Activated CD4-positive, CD25-positive, alpha-beta regulatory T cell treated with anti-CD3 and anti-CD28 coated beads, Interleukin-2, amount 50 U/mL, for 16 hours (primary cell): Measurements from ENCODE around the gene IL17C.

Experiments
- DNase-seq: peaks from one replicate; pipeline ENCODE4 v3.0.0-alpha.2; 2020; ENCODE audit warnings: low read depth, low spot score

Gene IL17C

DNA sequence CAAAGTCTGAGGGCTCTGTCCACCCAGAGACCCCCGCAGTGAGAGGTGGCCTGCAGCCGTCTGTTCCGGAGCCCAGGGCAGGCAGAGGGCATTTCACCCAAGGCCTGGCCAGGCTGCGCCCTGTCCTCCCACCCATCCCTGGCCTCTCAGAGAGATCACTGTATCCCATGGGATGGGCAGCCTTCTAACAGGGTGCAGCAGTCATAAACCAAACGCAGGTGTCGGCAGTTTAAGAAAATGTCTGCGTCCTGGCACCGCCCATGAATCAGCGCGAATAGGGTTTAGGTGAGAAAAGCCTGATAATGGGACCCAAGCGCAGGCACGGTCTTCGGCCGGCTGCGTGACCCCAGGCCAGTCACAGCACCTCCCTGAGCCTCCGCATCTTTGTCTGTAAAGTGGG is 7.1 kb downstream of the IL17C start:
- no peak for DNase-seq

DNA sequence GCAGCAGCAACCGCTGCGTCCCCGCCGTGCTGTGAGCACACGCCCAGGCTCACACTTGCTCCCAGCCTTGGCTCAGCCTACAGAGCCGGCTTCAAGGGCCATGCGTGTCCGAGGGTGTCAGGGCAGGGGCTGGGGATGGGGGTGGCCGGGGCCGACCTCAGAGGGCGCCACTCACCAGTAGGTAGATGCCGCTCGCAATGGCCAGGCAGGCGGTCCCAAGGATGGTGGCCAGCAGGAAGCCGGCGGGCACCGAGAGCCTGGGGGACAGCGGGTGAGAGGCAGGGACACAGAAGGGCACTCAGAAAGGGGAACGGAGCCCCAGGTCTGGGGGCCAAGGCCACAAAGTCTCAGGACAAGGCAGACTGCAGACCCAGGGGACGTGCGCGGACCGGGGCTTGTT is 7.6 kb downstream of the IL17C start:
- DNase-seq, result no peak

DNA sequence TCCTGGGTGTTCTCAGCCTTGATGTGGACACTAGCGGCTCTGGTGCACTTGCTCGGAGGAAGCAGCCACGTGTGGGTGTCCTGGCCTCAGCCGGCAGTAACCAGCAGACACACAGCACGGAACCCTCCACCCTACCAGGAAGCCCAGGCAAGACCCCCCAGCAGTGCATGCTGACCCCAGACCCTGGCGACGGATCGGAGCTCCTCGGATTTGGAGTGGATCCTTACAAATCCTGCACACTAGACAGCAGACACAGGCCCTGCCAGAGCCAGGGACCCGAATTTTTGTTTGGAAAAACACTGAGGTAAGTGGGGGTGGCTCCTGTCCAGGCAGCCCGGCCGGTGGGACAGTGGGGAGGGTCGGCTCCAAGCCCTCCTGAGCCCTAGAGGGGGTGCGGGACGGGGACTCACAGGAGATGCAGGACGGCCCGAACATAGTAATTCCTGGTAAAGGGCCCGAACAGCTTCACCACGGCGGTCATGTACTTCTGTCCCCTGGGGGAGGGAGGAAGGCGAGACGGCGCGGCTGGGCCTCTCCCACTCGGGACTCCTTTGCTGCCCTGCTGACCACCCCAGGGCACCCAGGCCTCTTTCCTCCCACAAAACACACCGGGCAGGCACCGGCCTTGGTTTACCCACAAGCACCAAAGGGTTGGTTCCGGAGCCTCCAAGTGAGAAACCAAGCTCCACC is 8.1 kb downstream of the IL17C start:
- DNase-seq, result no peak

DNA sequence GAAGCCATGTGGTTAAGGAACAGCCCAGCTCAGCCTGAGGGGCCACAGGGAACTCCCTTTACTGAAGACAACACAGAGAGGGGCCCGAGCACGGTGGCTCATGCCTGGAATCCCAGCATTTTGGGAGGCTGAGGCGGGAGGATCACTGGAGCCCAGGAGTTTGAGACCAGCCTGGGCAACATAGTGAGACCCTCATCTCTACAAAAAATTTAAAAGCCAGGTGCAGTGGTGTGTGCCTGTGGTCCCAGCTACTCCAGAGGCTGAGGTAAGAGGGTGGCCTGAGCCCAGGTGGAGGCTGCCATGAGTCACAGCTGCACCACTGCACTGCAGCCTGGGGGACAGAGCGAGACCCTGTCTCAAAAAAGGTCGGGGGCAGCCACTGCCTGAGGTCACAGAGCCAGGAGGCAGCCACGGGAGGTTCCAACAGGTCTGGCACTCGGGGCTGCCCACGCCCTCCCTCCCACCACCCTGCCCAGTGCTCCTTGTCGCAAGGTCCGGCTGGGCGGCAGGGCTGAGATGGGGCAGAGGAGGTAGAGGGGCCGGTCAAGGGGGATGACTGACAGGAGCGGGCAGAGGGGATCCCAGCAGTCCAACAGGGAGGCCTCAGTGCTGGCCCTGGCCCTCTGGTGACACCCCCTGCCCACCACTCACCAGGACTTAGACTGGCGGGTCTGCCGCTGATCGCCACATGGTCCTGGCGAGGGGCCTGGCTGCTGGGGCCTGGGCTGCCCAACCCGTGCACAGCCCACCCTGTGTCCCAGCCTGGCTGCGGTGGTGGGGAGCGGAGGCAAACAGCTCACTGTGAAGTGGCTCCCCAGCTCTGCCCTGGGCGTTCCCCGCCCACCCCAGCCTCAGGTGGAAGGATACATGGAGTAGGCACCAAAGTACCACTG is 9.1 kb downstream of the IL17C start:
- no peak for DNase-seq

DNA sequence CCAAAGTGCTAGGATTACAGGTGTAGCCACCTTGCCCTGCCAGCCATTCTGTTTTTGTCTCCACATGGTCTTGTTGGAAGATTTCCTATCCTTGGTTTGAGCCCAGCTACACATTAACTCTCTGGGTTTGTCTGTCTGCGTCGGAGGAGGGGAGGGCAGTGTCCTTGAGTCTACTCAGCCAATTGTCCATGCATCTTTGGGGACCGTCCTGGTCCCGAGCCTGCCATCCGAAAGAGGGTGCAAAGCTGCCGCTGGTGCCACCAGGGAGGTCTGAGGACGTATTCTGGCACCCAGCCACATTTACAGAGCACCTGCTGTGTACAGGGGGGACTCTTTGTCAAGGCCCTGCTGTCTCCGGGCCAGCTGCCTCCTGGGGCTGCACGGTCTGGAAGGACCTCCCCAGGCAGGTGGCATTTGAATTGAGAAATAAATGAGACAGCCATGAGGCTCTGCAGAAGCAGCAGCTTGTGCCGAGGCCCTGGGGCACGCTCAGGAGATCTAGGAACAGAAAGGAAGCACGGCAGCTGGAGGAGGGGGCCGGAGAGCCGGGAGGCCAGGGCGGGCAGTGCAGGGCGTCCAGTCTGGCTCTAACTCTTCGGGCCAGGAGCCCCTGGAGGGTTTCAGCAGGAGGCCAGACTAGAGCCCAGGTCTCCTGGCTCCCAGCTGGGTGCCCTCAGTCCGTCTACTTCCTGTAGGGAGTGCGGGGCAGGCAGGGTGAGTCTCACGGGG is 11.0 kb downstream of the IL17C start:
- no peak for DNase-seq

DNA sequence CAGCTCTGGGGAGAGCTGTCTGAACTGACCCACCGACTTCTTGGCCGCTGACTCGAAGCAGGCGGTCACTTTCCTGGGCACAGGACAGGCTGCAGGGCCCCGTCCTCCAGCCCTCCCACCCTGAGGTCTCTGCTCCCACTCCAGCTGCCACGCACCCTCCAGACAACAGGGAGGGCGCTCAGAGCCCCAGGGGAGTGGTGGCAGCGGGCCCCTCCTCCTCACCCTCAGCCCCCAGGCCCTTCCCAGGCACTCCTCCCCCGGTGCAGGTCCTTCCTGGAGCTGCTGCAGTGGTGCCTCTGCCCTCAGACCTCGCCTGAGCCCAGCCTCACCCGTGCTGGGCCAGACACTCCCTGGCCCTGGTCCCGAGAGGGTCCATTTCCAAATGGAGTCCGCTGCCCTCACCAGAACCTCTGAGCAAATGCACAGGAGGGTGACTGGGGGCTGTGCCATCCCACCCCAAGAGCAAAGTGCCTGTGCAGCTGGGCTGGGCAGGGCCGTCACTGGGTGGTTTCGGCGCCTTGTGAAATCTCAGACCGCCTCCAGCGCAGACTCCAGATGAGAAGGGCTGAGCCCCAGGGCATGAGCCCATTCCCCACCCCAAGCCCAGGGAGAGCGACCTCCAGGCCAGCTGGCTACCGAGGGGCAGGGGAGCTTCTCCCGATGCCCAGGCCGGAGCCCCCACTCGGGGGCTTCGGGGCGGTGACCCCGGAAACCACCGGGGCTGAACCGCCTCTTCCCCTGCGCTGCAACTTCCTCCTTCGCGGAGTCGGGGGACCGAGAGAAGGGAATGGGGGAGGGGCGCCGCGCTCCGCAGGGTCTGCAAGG is 11.8 kb downstream of the IL17C start:
- DNase-seq, result no peak

DNA sequence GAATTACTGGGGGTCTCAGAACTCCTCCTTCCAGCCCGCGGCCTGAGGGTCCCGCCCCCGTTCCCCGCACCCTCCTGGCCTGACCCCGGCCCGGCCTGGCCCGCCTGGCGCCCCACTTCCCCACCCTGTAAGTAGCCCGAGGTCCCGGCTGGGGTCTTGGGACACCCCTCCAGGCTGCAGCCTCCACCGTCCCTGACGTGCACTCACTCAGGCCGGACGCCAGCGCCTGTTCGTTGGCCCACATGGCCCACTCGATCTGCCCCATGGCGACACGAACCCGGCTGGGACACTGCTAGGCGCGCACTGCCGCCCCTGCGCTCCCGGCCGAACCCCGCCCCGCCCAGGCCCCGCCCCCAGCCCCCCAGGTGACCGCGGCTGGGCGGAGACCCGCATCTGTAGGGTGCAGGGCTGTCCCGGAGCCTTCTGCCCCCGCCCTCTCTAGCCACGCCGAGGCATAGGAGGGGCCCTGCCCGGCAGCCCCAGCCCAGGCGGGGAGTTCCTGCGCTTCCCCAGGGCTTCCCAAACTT is 12.4 kb downstream of the IL17C start, which contains the start of gene CYBA:
TSS of gene CYBA (minus strand) at position 305 of the 527 bp plus-strand sequence. CDS start at position 265, 40 bp downstream.
- peak; percentile 48 for DNase-seq

DNA sequence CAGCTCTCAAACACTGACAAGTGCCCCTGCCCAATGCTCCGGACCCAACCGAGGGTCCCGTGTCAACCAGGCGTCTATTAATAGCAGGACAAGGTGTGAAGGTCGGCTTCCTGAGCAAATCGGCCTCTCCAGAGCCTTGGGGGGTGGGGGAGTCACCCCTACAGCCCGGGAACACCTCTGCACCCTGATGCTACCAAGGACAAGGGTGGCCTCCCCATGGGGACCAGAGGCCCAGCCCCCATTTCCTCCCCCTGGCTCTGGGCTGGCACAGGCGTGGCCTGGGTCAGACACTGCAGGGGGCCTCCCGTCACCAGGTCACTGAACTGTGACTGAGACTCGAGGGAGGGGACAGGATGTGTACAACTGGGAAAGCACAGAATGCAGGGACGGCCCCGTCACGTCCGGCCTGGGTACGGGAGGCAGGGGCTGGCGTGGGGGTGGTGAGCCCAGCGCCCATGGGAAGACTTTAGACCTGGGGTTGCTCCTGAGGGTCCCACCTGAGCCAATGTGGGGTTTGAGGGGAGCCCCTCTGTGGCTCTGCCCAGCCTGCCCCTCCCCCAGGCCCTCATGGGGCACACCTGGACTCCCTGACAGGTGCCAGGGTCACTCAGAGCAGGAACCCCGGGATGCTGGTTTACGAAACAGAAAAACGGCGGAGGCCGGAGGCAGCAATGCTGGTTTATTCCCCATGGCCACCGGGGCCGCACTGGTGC is 13.1 kb downstream of the IL17C start:
- DNase-seq, result peak; percentile 47

DNA sequence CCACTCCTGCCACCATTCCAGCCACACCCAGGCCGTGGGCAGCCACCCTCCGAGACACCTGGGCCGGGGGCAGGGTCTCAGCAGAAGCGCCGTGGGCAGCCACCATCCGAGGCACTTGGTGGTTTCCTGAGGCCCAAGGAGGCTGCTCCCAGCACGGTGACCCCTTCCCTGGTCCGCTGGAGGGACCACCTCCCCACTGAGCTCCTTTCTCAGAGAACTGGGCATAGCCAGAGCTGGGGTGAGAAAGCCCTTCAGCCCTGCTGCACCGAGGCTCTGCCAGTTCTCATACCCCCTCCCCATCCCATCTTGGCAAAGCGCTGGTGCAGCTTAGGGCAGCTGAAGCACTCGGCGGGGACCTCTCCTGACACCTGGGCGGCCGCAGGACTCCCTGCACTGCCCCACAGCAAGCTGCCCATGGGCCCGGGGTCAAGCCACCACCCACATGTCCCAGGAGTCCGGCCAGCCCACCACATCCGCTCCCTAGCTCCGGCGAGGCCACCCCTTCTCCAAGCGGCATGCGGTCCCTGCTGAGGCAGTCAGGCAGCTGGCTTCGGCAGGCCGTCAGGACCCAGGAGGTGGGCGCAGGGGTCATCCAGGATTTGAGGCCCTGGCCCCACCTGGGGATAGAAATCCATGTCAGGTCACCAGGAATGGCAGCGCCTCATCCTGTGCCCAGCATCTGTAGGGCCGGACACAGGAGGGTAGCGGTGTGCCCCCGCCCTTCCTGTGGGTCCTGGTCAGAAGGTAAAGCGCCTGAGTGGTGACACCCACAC is 13.8 kb downstream of the IL17C start:
- DNase-seq, result no peak

DNA sequence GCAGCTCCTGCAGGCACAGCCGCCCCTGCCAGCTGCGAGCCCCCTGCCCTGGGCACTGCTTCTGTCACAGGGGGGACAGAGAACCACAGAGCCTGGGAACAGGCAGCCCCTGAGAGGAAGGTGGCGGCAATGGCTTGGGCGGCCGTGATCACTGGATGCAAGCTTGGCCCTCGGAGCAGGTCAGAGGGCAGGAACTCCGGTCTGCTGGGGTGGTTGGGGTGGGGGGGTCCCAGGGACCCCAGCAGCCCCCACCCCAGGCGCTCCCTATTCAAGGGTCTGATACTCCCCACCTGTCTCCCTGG is 14.3 kb downstream of the IL17C start:
- DNase-seq, result no peak

DNA sequence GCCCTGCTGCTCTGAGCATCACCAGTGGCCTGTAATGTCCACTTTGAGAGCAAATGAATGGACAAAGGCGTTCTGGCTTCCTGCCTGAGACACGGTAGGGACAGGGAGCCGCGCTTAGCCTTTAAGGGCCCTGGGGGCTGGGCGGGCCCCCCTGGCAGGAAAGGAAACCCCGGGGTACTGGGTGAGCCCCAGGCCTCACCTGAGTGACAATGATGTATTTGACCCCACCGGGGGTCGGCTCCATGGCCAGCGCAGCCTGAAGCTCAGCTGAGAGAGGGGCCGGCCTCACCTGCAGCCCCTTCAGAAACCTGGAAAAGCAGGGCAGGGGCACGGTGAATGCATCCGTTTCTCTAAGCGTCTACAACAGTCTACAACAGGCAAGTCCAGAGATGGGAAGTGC is 14.7 kb downstream of the IL17C start:
- no peak for DNase-seq

DNA sequence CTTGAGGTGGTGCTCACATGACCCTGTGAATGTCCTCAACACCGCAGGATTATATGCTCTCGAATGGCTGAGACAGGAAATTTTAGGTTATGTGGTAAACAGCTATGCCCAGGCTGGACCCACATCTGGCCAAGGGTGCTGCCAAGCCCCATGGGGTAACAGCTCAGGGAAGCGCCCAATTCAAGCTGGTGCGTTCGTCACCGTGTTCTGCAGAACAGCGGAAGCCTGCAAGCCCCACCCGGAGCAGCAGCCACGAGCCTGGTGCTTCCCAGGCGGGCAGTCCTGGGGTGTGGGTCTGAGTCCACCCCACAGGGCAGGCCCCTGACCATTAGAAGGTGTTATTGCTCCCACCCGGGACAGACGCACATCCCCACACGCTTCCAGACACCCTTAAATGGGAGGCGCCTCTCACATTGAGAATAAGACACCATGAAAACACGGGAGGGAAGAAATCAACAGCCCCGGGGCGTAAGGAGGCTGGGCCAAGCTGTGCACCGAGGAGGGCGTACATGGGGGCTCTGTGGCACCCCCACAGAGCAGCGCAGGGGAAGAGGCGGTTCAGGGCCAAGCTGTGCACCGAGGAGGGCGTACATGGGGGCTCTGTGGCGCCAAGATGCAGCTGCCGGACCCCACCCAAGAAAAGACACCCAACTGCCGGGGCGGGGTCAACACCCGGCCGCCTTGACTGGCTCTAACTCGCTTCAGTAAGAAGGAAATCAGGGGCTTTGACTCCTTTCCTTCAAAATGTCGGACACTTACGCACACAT is 15.4 kb downstream of the IL17C start:
- DNase-seq, result no peak

DNA sequence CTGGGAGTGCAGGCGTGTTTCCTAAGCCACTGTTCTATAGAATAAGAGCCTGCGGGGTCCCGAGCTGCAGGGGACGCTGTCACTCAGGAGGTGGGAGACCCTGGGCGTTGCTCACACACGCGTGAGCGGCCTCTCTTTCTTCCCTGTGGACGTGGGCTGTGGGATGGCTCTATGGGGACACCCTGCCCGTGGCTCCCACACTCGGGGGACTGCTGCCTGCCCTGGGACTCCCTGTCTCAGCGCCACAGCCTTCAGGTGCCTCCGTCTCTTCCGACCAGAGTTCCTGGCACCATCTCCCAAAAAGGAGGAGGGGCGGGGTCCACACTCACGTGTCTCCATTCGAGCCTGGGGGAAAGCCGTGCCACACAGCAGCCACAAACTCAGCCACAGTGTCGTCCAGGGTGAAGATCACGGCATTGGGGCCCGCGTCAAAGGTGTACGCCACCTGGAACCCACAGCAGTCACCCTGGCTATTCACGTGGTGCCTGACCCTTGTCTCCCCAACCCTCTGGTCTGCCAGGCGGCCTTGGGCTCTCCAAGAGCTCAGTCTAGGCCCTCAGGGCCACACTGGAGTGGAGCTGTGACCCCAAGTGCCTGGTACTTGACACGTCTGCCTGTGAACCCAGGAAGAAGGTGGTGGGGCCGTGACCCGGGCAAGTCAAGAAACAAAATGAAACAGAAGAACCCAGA is 16.1 kb downstream of the IL17C start:
- no peak for DNase-seq

DNA sequence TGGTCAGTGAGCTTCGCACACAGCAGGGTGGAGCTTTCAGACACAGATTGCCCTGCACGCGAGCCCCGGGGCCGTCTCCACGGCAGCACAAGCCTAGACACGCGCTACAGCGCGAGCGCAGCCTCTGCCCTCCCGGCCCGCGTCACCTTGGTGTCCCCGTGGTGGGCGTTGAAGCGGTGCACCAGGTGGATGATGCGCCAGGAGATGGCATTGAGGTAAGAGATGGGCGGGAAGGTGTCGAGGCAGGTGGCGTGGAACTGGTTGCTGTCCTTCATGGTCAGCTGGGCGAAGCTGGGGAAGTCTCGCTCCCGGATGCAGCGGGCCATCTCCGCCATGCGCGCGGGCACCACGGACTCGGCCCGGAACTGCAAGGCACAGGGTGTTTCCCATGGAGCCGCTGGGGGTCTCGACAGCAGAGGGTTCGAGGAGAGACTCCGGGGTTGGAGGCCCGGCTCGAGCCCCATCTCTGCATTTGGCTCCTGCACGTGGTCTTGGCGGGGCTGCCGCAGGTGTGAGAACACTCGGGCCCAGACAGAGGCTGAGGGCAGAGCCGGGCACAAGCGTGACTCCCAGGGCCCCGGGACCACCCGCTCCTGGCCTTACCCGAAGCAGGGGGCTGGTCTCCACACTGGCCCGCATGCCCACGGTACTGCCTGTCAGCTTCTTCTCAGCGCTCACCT is 16.8 kb downstream of the IL17C start:
- DNase-seq, result no peak

DNA sequence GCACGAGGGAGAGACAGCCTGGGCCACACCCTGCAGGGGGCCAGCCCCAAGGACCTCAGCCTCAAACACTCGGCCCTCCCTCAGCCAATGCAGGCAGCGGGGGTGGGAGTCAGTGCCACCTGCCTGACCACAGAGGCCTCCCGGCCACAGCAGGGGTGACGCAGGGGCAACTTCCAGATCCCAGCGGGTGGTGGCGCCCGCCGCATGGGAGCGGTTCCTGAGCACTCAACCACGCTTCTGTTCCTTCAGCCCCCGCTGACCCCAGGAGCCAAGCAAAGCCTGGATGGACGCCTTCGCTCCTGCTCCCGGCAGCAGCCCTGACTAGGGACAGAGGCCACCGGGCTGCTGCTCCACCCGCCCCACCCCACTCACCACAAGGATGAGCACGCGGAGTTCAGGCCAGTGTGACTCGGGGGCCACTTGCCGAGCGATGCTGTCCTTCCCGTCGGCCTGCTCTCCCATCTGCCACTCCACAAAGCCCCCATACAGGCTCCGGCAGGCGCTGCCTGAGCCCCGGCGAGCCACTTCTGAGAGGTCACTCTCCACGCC is 17.4 kb downstream of the IL17C start:
- DNase-seq, result no peak

DNA sequence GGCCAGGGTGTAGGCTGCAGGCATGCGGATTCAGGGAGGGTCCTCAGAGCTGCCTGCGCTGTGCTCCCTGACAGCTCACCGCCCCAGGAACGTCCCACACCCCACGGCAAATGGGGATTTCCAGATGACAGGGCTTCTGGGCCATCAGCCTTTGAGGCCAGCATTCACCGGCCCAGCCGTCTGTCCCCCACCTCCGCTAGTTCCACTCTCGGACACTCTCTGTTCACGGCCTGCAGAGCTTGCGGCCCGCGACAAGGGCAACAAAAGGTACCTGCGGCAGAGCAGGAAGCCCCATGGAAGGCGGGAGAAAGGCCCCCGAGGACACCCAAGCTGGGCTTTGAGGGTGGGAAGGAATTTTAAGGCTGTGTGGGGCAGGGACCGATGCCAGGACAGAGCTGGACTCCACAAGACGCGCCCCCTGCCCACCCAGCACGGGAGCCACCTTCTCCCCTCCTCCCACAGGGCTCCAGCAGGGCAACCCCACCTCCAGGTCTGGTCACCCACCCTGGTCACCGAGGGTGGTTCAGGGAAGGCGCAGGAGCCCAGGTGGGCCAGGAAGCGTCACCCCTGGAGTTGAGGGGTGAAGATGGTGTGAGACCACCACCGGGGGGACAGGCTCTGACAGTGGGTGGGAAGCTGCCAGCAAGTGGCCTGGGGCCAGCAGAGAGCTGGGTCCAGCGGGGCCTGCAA is 18.1 kb downstream of the IL17C start:
- DNase-seq, result no peak

DNA sequence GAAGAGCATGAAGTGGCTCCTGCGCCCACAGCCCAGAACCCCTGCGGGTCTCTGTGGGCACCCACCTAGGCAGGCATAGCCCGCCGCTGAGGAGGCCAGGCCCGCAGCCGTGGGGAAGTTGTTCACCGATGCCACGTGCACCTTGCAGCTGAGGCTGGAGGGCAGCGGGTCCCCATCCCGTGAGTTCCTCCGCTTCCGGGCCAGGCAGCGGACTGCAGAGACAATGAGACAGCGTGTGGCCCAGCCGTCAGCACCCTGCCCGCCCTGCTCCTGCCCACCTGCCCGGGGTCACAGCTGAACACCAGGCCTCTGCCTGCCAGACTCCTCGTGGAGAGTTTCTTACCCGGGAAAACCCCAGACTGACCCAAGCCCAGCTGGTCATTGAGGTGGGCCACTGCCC is 19.0 kb downstream of the IL17C start:
- DNase-seq, result no peak
